ENCODE results near the gene CCDC12. TPM values are rescaled to one million over a fixed set of nuclear protein-coding genes. Genes with fewer than 3 reads are reported as not detected.

CCDC12 gene
- total RNA-seq, 1 donor from 2014 or later: 50.5 TPM

- Mint-ChIP-seq H3K4me3 (no peak overlapping the region), H3K27me3 (ENCODE audit: low read depth) (no peaks in the 10 kb centered on the region), H3K36me3 (peaks cover 24% of the 10 kb centered on the region), H3K4me1 (peaks cover 7% of the 10 kb centered on the region), H3K27ac (no peak overlapping the region), H3K9me3 (peaks cover 11% of the 10 kb centered on the region)
- DNase-seq (ENCODE audit: low spot score in 2 of 2, unreplicated experiment in 2 of 2): no peak
- TF ChIP-seq CTCF (IDR thresholded peaks at IDR 0.05; ENCODE audit: unreplicated experiment): no peak
Measured at GRCh38 chr3:46926039-46926438, 50.5 kb downstream of the CCDC12 start.

- Mint-ChIP-seq H3K27ac (no peak overlapping the region), H3K4me3 (no peak overlapping the region), H3K9me3 (peaks cover 11% of the 10 kb centered on the region), H3K27me3 (ENCODE audit: low read depth) (no peaks in the 10 kb centered on the region), H3K36me3 (peaks cover 27% of the 10 kb centered on the region), H3K4me1 (peaks cover 2% of the 10 kb centered on the region)
- TF ChIP-seq CTCF (IDR thresholded peaks at IDR 0.05; ENCODE audit: unreplicated experiment): no peak
- DNase-seq (ENCODE audit: low spot score in 2 of 2, unreplicated experiment in 2 of 2): no peak
Measured at GRCh38 chr3:46925585-46925934, 51.0 kb downstream of the CCDC12 start.

- H3K4me1 Mint-ChIP-seq: no peaks in the 10 kb centered on the region
- no peak for TF ChIP-seq CTCF (IDR thresholded peaks at IDR 0.05; ENCODE audit: unreplicated experiment)
- H3K4me3 Mint-ChIP-seq: no peak overlapping the region
- H3K36me3 Mint-ChIP-seq: peaks cover 30% of the 10 kb centered on the region
- peaks cover 11% of the 10 kb centered on the region for H3K9me3 Mint-ChIP-seq
- no peak for DNase-seq (ENCODE audit: low spot score in 2 of 2, unreplicated experiment in 2 of 2)
- no peaks in the 10 kb centered on the region for H3K27me3 Mint-ChIP-seq (ENCODE audit: low read depth)
- no peak overlapping the region for H3K27ac Mint-ChIP-seq
Measured at GRCh38 chr3:46924921-46925584, 51.5 kb downstream of the CCDC12 start.

- no peak for DNase-seq (ENCODE audit: low spot score in 2 of 2, unreplicated experiment in 2 of 2)
- Mint-ChIP-seq H3K27me3 (ENCODE audit: low read depth) (no peaks in the 10 kb centered on the region), H3K27ac (no peak overlapping the region)
Measured at GRCh38 chr3:46923559-46924350, 52.8 kb downstream of the CCDC12 start.

GRCh38 chr3:46922871-46923558 is 53.5 kb downstream of the CCDC12 start:
- no peak for TF ChIP-seq CTCF (IDR thresholded peaks at IDR 0.05; ENCODE audit: unreplicated experiment)
- peaks cover 14% of the 10 kb centered on the region for H3K9me3 Mint-ChIP-seq
- H3K27me3 Mint-ChIP-seq (ENCODE audit: low read depth): no peaks in the 10 kb centered on the region
- H3K36me3 Mint-ChIP-seq: peaks cover 38% of the 10 kb centered on the region
- no peak overlapping the region for H3K4me3 Mint-ChIP-seq
- no peak overlapping the region for H3K27ac Mint-ChIP-seq
- no peak for DNase-seq (ENCODE audit: low spot score in 2 of 2, unreplicated experiment in 2 of 2)
- H3K4me1 Mint-ChIP-seq: no peaks in the 10 kb centered on the region

More at GRCh38 chr3:46923559-46924350, 52.8 kb downstream of the CCDC12 start:
- Mint-ChIP-seq H3K9me3 (peaks cover 14% of the 10 kb centered on the region), H3K4me1 (no peaks in the 10 kb centered on the region), H3K4me3 (no peak overlapping the region), H3K36me3 (peaks cover 38% of the 10 kb centered on the region)
- peak; percentile 63 for TF ChIP-seq CTCF (IDR thresholded peaks at IDR 0.05; ENCODE audit: unreplicated experiment)
